Measurements from ENCODE around the gene LAMC1.

The LAMC1 gene

GRCh38 chr1:183194527-183195141, 171.4 kb downstream of the LAMC1 start:
- no peak for DNase-seq (ENCODE audit: low read depth)

GRCh38 chr1:183195142-183195574, 171.9 kb downstream of the LAMC1 start:
- DNase-seq (ENCODE audit: low read depth) = no peak

All from stimulated activated CD8-positive, alpha-beta memory T cell treated with anti-CD3 and anti-CD28 coated beads, Interleukin-12 subunit alpha, Interleukin-12 subunit beta, amount 100 ng/mL, for 1 hour (primary cell).